IMR-90 (cell line): ENCODE data around the gene GPC5. TPM values are rescaled to one million over a fixed set of nuclear protein-coding genes. Genes with fewer than 3 reads are reported as not detected.

Experiments
- ATAC-seq: fragments of 200-7000 bp; cut with Tn5 transposase; 2 replicates; pipeline ENCODE4 v1.9.1; 2020; ENCODE audit warnings: low read depth, mild to moderate bottlenecking, moderate library complexity
- BruUV-seq: library from RNA; stranded (reverse); fragments of 400-500 nt; replicated peaks from 2 replicates; lab custom pipeline; 2021; lab: Mats Ljungman, UMichigan
- CTCF ChIA-PET: fragments of 300-600 bp; formaldehyde crosslinking; extraction: SDS; loops from one replicate; lab custom pipeline; 2021; ENCODE audit warnings: antibody characterized with exemption; lab: Yijun Ruan, JAX
- POLR2A ChIA-PET: fragments of 300-600 bp; sonication (Branson Sonifier 250); formaldehyde crosslinking; loops from one replicate; lab custom pipeline; 2022; ENCODE audit warnings: antibody characterized with exemption; ENCODE audit not compliant: unreplicated experiment; lab: Charles Lee
- DNase-seq: peaks from one replicate; pipeline ENCODE4 v3.0.0; 2013
- H2AFZ ChIP-seq: replicated peaks from 2 replicates; pipeline ENCODE3; 2013; ENCODE audit warnings: low read length, mild to moderate bottlenecking; ENCODE audit not compliant: poor library complexity
- H2AK5ac ChIP-seq: 2 replicates; pipeline ENCODE4 v1.6.1; 2013; ENCODE audit warnings: low read depth, low read length, inconsistent platforms
- H2AK9ac ChIP-seq: replicated peaks from 2 replicates; pipeline ENCODE3; 2013; ENCODE audit warnings: mild to moderate bottlenecking, low read depth, low read length, moderate library complexity; ENCODE audit not compliant: poor library complexity
- H2BK120ac ChIP-seq: 2 replicates; pipeline ENCODE4 v1.6.1; 2013; ENCODE audit warnings: low read depth, low read length, inconsistent platforms
- H2BK15ac ChIP-seq: 3 replicates; pipeline ENCODE4 v1.6.1; 2013; ENCODE audit warnings: low read depth, low read length, inconsistent platforms
- H2BK20ac ChIP-seq: 2 replicates; pipeline ENCODE4 v1.6.1; 2013; ENCODE audit warnings: low read depth, mild to moderate bottlenecking, inconsistent platforms, low read length, moderate library complexity
- H2BK5ac ChIP-seq: 2 replicates; pipeline ENCODE4 v1.6.1; 2013; ENCODE audit warnings: mild to moderate bottlenecking, low read depth, low read length, inconsistent platforms; ENCODE audit not compliant: poor library complexity, severe bottlenecking
- H3K14ac ChIP-seq: replicated peaks from 2 replicates; pipeline ENCODE4 v1.6.1; 2013; ENCODE audit warnings: low read depth, low read length, inconsistent platforms
- H3K18ac ChIP-seq: 2 replicates; pipeline ENCODE4 v1.6.1; 2013; ENCODE audit warnings: low read depth, low read length, control low read depth
- H3K23ac ChIP-seq: 2 replicates; pipeline ENCODE4 v1.6.1; 2013; ENCODE audit warnings: low read depth, low read length, inconsistent platforms
- H3K27ac ChIP-seq: 2 replicates; pipeline ENCODE4 v1.5.1; 2013; ENCODE audit warnings: mild to moderate bottlenecking, control low read depth, low read length; ENCODE audit not compliant: insufficient read depth
- H3K27me3 ChIP-seq: 2 replicates; pipeline ENCODE4 v1.6.1; 2013; ENCODE audit warnings: low read length; ENCODE audit not compliant: control insufficient read depth, insufficient read depth
- H3K36me3 ChIP-seq: 2 replicates; pipeline ENCODE4 v1.6.1; 2013; ENCODE audit warnings: low read length, mixed read lengths; ENCODE audit not compliant: control insufficient read depth, insufficient read depth
- H3K4ac ChIP-seq: 2 replicates; pipeline ENCODE4 v1.6.1; 2013; ENCODE audit warnings: low read depth, low read length, inconsistent platforms
- H3K4me1 ChIP-seq: 2 replicates; pipeline ENCODE4 v1.6.1; 2013; ENCODE audit warnings: low read length, mixed read lengths; ENCODE audit not compliant: control insufficient read depth, insufficient read depth
- H3K4me2 ChIP-seq: 2 replicates; pipeline ENCODE4 v1.6.1; 2013; ENCODE audit warnings: low read depth, mild to moderate bottlenecking, control low read depth, low read length, moderate library complexity
- H3K4me3 ChIP-seq: 2 replicates; pipeline ENCODE4 v1.5.1; 2013; ENCODE audit warnings: low read depth, mild to moderate bottlenecking, control low read depth, low read length, moderate library complexity; ENCODE audit not compliant: insufficient read depth
- H3K56ac ChIP-seq: 2 replicates; pipeline ENCODE4 v1.6.1; 2013; ENCODE audit warnings: low read length, inconsistent platforms; ENCODE audit not compliant: insufficient read depth; ENCODE audit errors: extremely low read depth
- H3K79me1 ChIP-seq, 2 experiments: 2 replicates each; pipeline ENCODE4 v1.6.1; 2013; ENCODE audit warnings: low read length in 2 of 2, inconsistent platforms in 1 of 2, low read depth in 1 of 2
- H3K9ac ChIP-seq: 2 replicates; pipeline ENCODE4 v1.6.1; 2013; ENCODE audit warnings: low read depth, low read length, control low read depth
- H3K9me1 ChIP-seq: 2 replicates; pipeline ENCODE4 v1.6.1; 2013; ENCODE audit warnings: low read length, inconsistent platforms; ENCODE audit not compliant: insufficient read depth
- H3K9me3 ChIP-seq: 2 replicates; pipeline ENCODE4 v1.6.1; 2013; ENCODE audit warnings: low read length; ENCODE audit not compliant: control insufficient read depth, insufficient read depth
- H4K20me1 ChIP-seq: 2 replicates; pipeline ENCODE4 v1.6.1; 2013; ENCODE audit warnings: low read length, inconsistent platforms; ENCODE audit not compliant: insufficient read depth
- H4K5ac ChIP-seq: 2 replicates; pipeline ENCODE4 v1.6.1; 2013; ENCODE audit warnings: mild to moderate bottlenecking, low read depth, low read length, control low read depth
- H4K8ac ChIP-seq, 2 experiments: 2 replicates each; pipeline ENCODE4 v1.6.1; 2013; ENCODE audit warnings: low read depth in 2 of 2, low read length in 2 of 2, control low read depth in 1 of 2, inconsistent platforms in 1 of 2
- H4K91ac ChIP-seq: 2 replicates; pipeline ENCODE4 v1.6.1; 2013; ENCODE audit warnings: low read depth, low read length, inconsistent platforms; ENCODE audit not compliant: insufficient read depth
- CEBPB ChIP-seq: IDR thresholded peaks from 2 replicates; pipeline ENCODE4 v1.6.1; 2012; ENCODE audit warnings: low read depth, low read length, improper control_type of control experiment
- ELK1 ChIP-seq: fragments of 150-350 bp; IDR thresholded peaks from 2 replicates; pipeline ENCODE4 v1.6.1; 2016; ENCODE audit warnings: low read depth, mild to moderate bottlenecking, low read length, moderate library complexity, borderline replicate concordance
- FOS ChIP-seq: fragments of 150-350 bp; IDR thresholded peaks from 2 replicates; pipeline ENCODE4 v1.6.1; 2016; ENCODE audit warnings: low read depth, low read length
- MAFK ChIP-seq: IDR thresholded peaks from 2 replicates; pipeline ENCODE4 v1.6.1; 2012; ENCODE audit warnings: low read depth, low read length, improper control_type of control experiment
- MXI1 ChIP-seq: IDR thresholded peaks from 2 replicates; pipeline ENCODE4 v1.6.1; 2012; ENCODE audit warnings: low read depth, mild to moderate bottlenecking, low read length, moderate library complexity, borderline replicate concordance
- NFE2L2 ChIP-seq: fragments of 150-350 bp; IDR thresholded peaks from 2 replicates; pipeline ENCODE4 v1.6.1; 2016; ENCODE audit warnings: low read depth, mild to moderate bottlenecking, low read length
- POLR2A ChIP-seq: IDR thresholded peaks from 2 replicates; pipeline ENCODE4 v1.6.1; 2012; ENCODE audit warnings: mild to moderate bottlenecking, low read depth, low read length
- RAD21 ChIP-seq: IDR thresholded peaks from 2 replicates; pipeline ENCODE4 v1.6.1; 2012; ENCODE audit warnings: low read length, improper control_type of control experiment
- RCOR1 ChIP-seq: IDR thresholded peaks from 2 replicates; pipeline ENCODE4 v1.6.1; 2012; ENCODE audit warnings: mild to moderate bottlenecking, low read length, improper control_type of control experiment; ENCODE audit not compliant: insufficient replicate concordance
- RFX5 ChIP-seq: IDR thresholded peaks from 2 replicates; pipeline ENCODE4 v1.8.0; 2012; ENCODE audit warnings: low read depth, mild to moderate bottlenecking, low read length, moderate library complexity
- SMC3 ChIP-seq: fragments of 150-350 bp; IDR thresholded peaks from 2 replicates; pipeline ENCODE4 v1.6.1; 2016; ENCODE audit warnings: low read depth, mild to moderate bottlenecking, antibody characterized with exemption, low read length, moderate library complexity
- USF2 ChIP-seq: fragments of 150-350 bp; IDR thresholded peaks from 2 replicates; pipeline ENCODE4 v1.6.1; 2017; ENCODE audit warnings: mild to moderate bottlenecking, antibody characterized with exemption, low read length, low read depth
- WGBS, 2 experiments: methylation state at CpG; one replicate each; pipeline versions ENCODE4 v1.1.5 to v1.1.7; 2013; ENCODE audit warnings: missing lambda C conversion rate in 2 of 2; ENCODE audit not compliant: insufficient read length in 1 of 2; ENCODE audit errors: extremely low coverage in 2 of 2; 5-methylcytosine and 5-hydroxymethylcytosine counted together
- dilution Hi-C: fragments of 300-500 bp; cut with HindIII; formaldehyde crosslinking; loops from one replicate; pipeline ENCODE4 v1.14.3; 2018; ENCODE audit warnings: low sequenced_read_pairs; ENCODE audit not compliant: unreplicated experiment
- in situ Hi-C: fragments of 300-500 bp; cut with MboI; formaldehyde crosslinking; loops from 3 replicates; pipeline ENCODE4 v1.14.3; 2019; ENCODE audit warnings: low sequenced_read_pairs, inconsistent platforms, mixed read lengths
- intact Hi-C: fragments of 100-400 bp; cut with micrococcal nuclease; formaldehyde crosslinking; loops from 2 replicates; pipeline ENCODE4 v1.10.0; 2022
- polyA plus RNA-seq, 3 experiments: library from polyadenylated mRNA; depleted of rRNA; stranded (reverse); fragments of >200 nt; gene quantifications; 2 replicates each; pipeline ENCODE4 v1.2.3, GENCODE V29; 2012; ENCODE audit warnings: low replicate concordance in 1 of 3
- total RNA-seq: library from RNA; depleted of rRNA; stranded (reverse); fragments of >200 nt; gene quantifications from 2 replicates; pipeline ENCODE4 v1.2.3, GENCODE V29; 2012

The GPC5 gene
- total and polyA plus RNA-seq, 2 of the 4 experiments (the other 2 are of a cell fraction), result 0.94 to 1.8 TPM

GRCh38 chr13:91534996-91535395 lies 136.6 kb downstream of the GPC5 start:
- H3K9me3 ChIP-seq, result no peaks in the 10 kb centered on the region
- H3K56ac ChIP-seq, result no peak overlapping the region
- no peak overlapping the region for H2BK120ac ChIP-seq
- no peak for TF ChIP-seq NFE2L2
- TF ChIP-seq FOS, result no peak
- TF ChIP-seq CEBPB, result no peak
- no peak for TF ChIP-seq MAFK
- TF ChIP-seq USF2, result no peak
- TF ChIP-seq POLR2A, result no peak
- no peak for TF ChIP-seq RAD21
- no peak for TF ChIP-seq MXI1
- TF ChIP-seq SMC3, result no peak
- no peak for TF ChIP-seq RCOR1
- no peak for TF ChIP-seq ELK1
- TF ChIP-seq RFX5, result no peak
- no TSS peak for BruUV-seq
- no peaks in the 10 kb centered on the region for H3K36me3 ChIP-seq
- H3K9ac ChIP-seq, result no peak overlapping the region
- no peak overlapping the region for H2BK20ac ChIP-seq
- no peaks in the 10 kb centered on the region for H3K79me1 ChIP-seq
- ChIA-PET POLR2A (no interaction called here), CTCF (no interaction called here)
- H3K27me3 ChIP-seq, result no peaks in the 10 kb centered on the region
- H4K8ac ChIP-seq, result no peak overlapping the region
- no peak overlapping the region for H3K4ac ChIP-seq
- no peak for ATAC-seq
- no peaks in the 10 kb centered on the region for H3K4me1 ChIP-seq
- H2AFZ ChIP-seq, result no peak overlapping the region
- no peak overlapping the region for H3K23ac ChIP-seq
- intact Hi-C loops (no loop called here), dilution Hi-C loops (no loop called here), in situ Hi-C loops (no loop called here)
- no peak overlapping the region for H3K14ac ChIP-seq
- no peak overlapping the region for H2BK15ac ChIP-seq
- no peak for DNase-seq
- no peak overlapping the region for H2AK5ac ChIP-seq
- H3K9me1 ChIP-seq, result no peaks in the 10 kb centered on the region
- no peak overlapping the region for H4K91ac ChIP-seq
- H3K4me3 ChIP-seq, result no peak overlapping the region
- H3K27ac ChIP-seq, result no peak overlapping the region
- no peak overlapping the region for H3K18ac ChIP-seq
- H4K20me1 ChIP-seq, result no peaks in the 10 kb centered on the region
- H4K5ac ChIP-seq, result no peak overlapping the region
- WGBS, 2 experiments, result no CpG with 5 or more reads among the region's 2 CpGs
- H3K4me2 ChIP-seq, result no peak overlapping the region
- H2BK5ac ChIP-seq, result no peak overlapping the region
- no peak overlapping the region for H2AK9ac ChIP-seq
